H1 (cell line): ENCODE measurements around the gene DUSP23. TPM values are rescaled to one million over a fixed set of nuclear protein-coding genes. Genes with fewer than 3 reads are reported as not detected.

Experiments used
- CBX5 ChIP-seq: fragments of 300-800, 300-1000 bp; sonication (generic); IDR thresholded peaks from 2 replicates; pipeline ENCODE4 v1.7.1; 2016; ENCODE audit warnings: antibody characterized with exemption, low read length, low read depth
- CHD7 ChIP-seq: fragments of 300-600 bp; sonication (generic); IDR thresholded peaks from 2 replicates; pipeline ENCODE4 v1.7.1; 2012; ENCODE audit warnings: low read length, moderate library complexity, mild to moderate bottlenecking, inconsistent platforms; ENCODE audit not compliant: insufficient replicate concordance
- CREB1 ChIP-seq: IDR thresholded peaks from 2 replicates; pipeline ENCODE4 v1.6.1; 2012; ENCODE audit warnings: inconsistent platforms
- JUND ChIP-seq: IDR thresholded peaks from 2 replicates; pipeline ENCODE4 v1.6.1; 2011; ENCODE audit warnings: mild to moderate bottlenecking, improper control_type of control experiment, low read length
- MAFK ChIP-seq: IDR thresholded peaks from 2 replicates; pipeline ENCODE4 v1.6.1; 2012; ENCODE audit warnings: low read depth, mild to moderate bottlenecking, improper control_type of control experiment, low read length
- POU5F1 ChIP-seq: IDR thresholded peaks from 2 replicates; pipeline ENCODE4 v1.6.1; 2011; ENCODE audit warnings: low read depth, mild to moderate bottlenecking, low read length, moderate library complexity
- RAD21 ChIP-seq, 2 experiments: IDR thresholded peaks in 1 of 2; conservative IDR thresholded peaks in 1 of 2; 2 replicates each; pipeline ENCODE4 v1.6.1; 2011; ENCODE audit warnings: low read depth in 2 of 2, low read length in 2 of 2, improper control_type of control experiment in 1 of 2, inconsistent platforms in 1 of 2, mild to moderate bottlenecking in 1 of 2, moderate library complexity in 1 of 2
- SIRT6 ChIP-seq: IDR thresholded peaks from one replicate; pipeline ENCODE4 v1.7.1; 2012; ENCODE audit warnings: low read length, inconsistent platforms
- SP4 ChIP-seq: IDR thresholded peaks from 2 replicates; pipeline ENCODE4 v1.6.1; 2012; ENCODE audit warnings: low read length, inconsistent platforms
- SRF ChIP-seq: IDR thresholded peaks from 2 replicates; pipeline ENCODE4 v1.6.1; 2011; ENCODE audit warnings: mild to moderate bottlenecking, low read depth, low read length, moderate library complexity
- polyA plus RNA-seq, 7 experiments: library from polyadenylated mRNA; depleted of rRNA in 3 of 7; stranded (reverse) in 5 of 7; unstranded in 2 of 7; fragments of >200 nt in 5 of 7; fragments of 200-250 nt in 2 of 7; gene quantifications; 1 replicate in 5 of 7; 2 replicates in 1 of 7; 4 replicates in 1 of 7; pipeline versions ENCODE4 v1.2.1 to v1.2.3, GENCODE V29; 2011 to 2013; ENCODE audit warnings: missing spikeins in 2 of 7, mixed read lengths in 2 of 7
- total RNA-seq: library from RNA; stranded (reverse); fragmentation: NEBNext Ultra II Directional; extraction: Animal tissue kit (Norgen Biotek cat#: 25700); gene quantifications from 2 replicates; pipeline ENCODE4 v1.2.1, GENCODE V29; 2021
- TF ChIP-seq, protein P1 (sequence below): IDR thresholded peaks from 2 replicates; pipeline ENCODE4 v1.6.1; 2011; ENCODE audit warnings: low read depth, mild to moderate bottlenecking, low read length; ENCODE audit not compliant: insufficient read depth

Gene DUSP23
- total and polyA plus RNA-seq, 2 of the 8 experiments (the other 6 are each of a cell fraction or from before 2014, with no cell fraction given) = 45.8 to 80.1 TPM

GRCh38 chr1:159746666-159747065 lies 34.1 kb upstream of the DUSP23 start (continued):
- TF ChIP-seq CHD7 (no peak), JUND (no peak), CBX5 (no peak), CREB1 (no peak), SIRT6 (no peak), SP4 (no peak), MAFK (no peak), SRF (no peak), RAD21 (IDR thresholded peaks at IDR 0.05 in 1 of 2, conservative IDR thresholded peaks at IDR 0.05 in 1 of 2; ENCODE audit: low read depth in 2 of 2, low read length in 2 of 2) (no peak), POU5F1 (no peak)
- TF ChIP-seq, protein P1, sequence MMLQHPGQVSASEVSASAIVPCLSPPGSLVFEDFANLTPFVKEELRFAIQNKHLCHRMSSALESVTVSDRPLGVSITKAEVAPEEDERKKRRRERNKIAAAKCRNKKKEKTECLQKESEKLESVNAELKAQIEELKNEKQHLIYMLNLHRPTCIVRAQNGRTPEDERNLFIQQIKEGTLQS = no peak
